Stimulated activated CD8-positive, alpha-beta memory T cell treated with anti-CD3 and anti-CD28 coated beads, Interleukin-12 subunit alpha, Interleukin-12 subunit beta, amount 100 ng/mL, for 24 hours (primary cell): ENCODE measurements around the gene CERS6.
"Not testable (repeated sequence)": the region's sequence is repeated elsewhere in the genome, so short reads cannot be mapped to it uniquely, and the experiment has no call there.

Source experiments
- DNase-seq: peaks from one replicate; pipeline ENCODE4 v3.0.0-alpha.2; 2020; ENCODE audit errors: extremely low read depth

Gene CERS6

DNA sequence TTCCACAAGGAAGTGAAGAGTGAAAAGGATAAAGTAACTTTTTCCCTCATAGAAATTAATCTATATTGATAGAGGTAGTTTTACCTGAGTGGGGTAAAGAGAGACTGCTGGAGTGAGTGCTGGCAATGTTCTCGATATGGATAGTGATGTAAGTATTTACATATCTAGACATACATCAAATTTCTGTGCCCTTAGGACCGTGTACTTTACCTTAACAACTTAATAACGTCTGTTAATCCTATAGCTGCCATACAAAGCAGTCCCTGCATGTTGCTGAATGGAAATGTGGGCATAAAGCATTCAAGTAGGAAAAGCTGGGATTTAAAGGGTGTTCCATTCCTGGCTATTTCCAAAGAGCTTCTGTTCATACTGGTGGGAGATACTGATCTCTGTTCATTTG, 184.0 kb downstream of the CERS6 start:
- DNase-seq: no peak

- no peak for DNase-seq
Observed at GRCh38 chr2:168641636-168642035, 185.6 kb downstream of the CERS6 start.

DNA sequence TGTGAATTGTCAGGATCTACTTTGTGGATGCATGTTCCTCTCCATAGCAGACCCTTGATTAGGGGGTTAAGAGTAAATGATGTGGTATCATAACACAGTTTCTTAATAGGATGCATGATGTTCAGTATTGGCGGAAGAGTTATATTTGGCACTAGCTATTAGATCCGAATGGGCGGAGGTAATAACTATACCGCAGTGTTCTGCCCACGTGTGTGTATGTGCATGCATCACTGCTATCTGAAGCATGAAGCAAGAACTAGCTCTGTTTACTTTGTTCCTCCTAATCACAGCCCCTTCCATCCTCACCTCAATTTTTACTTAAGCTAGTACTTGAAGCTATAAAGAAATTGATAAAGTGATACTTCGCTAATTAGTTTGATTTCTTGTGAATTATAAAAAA, 186.8 kb downstream of the CERS6 start:
- no peak for DNase-seq

- no peak for DNase-seq
Observed at GRCh38 chr2:168643979-168644378, 187.9 kb downstream of the CERS6 start.

DNA sequence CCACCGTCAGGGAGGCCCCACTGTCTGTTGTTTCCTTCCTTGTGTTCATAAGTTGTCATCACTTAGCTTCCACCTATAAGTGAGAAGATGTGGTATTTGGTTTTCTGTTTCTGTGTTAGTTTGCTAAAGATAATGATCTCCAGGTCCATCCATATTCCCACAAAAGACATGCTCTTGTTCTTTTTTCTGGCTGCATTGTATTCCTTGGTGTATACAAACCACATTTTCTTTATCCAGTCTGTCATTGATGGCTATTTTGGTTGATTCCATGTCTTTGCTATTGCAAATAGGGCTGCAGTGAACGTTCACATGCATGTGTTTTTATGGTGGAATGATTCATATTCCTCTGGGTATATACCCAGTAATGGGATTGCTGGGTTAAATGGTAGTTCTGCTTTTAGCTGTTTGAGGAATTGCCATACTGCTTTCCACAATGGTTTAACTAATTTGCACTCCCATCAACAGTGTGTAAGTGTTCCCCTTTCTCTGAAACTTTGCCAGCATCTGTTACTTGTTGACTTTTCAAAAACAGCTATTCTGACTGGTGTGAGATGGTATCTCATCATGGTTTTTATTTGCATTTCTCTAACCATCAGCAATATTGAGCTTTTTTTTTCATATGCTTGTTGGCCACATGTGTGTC, 189.7 kb downstream of the CERS6 start:
- DNase-seq: no peak

DNA sequence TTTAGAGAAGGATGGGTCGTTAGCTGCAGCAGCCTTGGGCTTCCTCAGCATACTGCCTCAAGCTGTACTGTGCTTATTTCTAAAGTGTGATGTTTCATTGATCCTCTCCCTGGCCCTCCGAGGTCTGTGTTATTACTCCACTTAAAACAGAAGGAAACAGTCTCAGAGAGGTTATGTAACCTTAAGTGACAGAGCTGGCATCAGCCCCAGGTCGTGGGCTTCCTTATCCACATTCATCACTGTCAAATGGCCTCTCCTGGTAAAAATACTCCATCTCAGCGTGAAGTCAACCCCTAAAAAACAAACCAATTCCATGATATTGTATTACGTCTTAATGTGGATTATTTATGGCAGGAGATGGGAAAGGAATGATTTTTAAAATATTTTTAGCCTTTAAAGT, 193.0 kb downstream of the CERS6 start:
- DNase-seq: no peak

- no peak for DNase-seq
Observed at GRCh38 chr2:168649562-168649961, 193.5 kb downstream of the CERS6 start.

DNA sequence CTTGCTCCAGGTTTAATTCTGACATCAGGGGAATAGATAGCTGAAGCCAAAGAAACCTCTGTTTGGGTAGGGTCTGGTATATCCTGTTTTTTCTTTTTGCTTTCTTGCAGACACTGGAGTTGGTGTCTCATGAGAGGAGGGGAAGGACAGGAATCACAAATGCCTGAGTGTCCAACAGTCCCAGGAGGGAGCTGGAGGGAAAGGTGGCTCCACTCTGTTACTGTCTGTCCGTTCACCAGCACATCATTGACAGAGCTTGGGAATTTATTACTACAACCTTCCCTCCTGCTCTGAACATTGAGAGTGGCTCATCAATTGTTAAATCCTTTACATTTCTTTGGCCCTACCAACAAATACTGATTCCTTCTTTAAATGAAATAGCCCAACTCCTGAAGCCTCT, 194.1 kb downstream of the CERS6 start:
- no peak for DNase-seq

GRCh38 chr2:168650781-168651180, 194.7 kb downstream of the CERS6 start:
- no peak for DNase-seq

GRCh38 chr2:168652997-168653921, 197.2 kb downstream of the CERS6 start:
- no peak for DNase-seq

GRCh38 chr2:168654705-168655104, 198.6 kb downstream of the CERS6 start:
- DNase-seq: no peak

- no peak for DNase-seq
Observed at GRCh38 chr2:168655207-168655606, 199.1 kb downstream of the CERS6 start.

- DNase-seq: not testable (repeated sequence)
Observed at GRCh38 chr2:168657378-168657777, 201.3 kb downstream of the CERS6 start.

- no peak for DNase-seq
Observed at GRCh38 chr2:168658706-168659105, 202.6 kb downstream of the CERS6 start.

GRCh38 chr2:168660870-168661862, 205.1 kb downstream of the CERS6 start:
- no peak for DNase-seq

- no peak for DNase-seq
Observed at GRCh38 chr2:168661863-168662256, 205.8 kb downstream of the CERS6 start.

- DNase-seq: no peak
Observed at GRCh38 chr2:168662651-168663208, 206.7 kb downstream of the CERS6 start.

DNA sequence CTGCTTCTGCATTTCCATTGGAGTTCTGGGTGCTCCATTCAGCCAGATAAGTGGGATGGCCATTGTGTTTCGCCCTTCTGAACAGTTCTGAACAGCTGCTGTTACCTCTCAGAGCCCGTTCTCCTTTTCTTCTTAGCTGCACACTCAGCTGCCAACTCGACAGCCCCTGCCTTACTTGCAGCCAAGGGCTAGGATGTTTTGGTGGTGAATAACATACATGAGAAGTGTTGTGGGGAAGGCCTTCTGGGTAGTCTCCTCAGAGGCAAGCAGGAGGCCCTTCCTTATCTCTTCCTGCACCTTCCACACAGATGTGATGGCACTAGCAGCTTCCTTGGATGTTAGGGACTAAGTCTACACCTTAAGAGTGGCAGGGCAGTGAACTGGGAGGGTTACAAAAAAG, 207.9 kb downstream of the CERS6 start:
- no peak for DNase-seq

- DNase-seq: not testable (repeated sequence)
Observed at GRCh38 chr2:168664715-168665114, 208.6 kb downstream of the CERS6 start.

DNA sequence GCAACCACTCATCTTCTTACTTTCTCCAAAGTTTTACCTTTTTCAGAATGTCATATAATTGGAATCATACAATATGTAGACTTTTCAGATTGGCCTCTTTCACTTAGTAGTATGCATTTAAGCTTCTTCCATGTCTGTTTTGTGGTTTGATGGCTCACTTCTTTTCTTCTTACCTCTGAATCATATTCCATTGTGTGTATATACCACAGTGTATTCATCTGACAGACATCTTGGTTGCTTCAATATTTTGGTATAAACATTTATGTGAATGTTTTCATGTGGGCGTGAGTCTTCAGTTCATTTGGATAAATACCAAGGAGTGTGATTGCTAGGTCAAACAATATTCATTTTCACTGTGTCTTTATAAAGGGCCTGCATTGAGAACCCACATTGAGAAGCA, 210.3 kb downstream of the CERS6 start:
- no peak for DNase-seq

GRCh38 chr2:168667156-168667555, 211.1 kb downstream of the CERS6 start:
- DNase-seq: no peak

DNA sequence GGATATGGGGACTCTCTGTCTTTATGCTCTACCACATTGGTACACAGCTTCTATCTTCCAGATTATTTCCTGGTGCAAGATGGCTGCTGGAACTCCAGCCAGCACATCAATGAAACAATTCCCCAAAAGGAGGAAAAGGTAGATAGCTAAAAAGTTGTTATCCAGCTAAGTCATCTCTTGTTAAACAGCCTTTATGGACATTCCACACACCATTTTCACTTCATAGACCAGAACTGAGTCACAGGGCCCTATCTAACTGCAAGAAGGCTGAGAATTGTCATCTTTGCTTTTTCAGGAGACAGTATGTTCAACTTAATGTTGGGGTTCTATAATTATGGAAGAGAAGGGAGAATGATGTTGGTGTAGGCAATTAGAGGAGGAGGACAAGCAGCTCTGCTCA, 213.1 kb downstream of the CERS6 start:
- no peak for DNase-seq
